Panc1 (cell line): ENCODE measurements around the gene MYH14. TPM values are rescaled to one million over a fixed set of nuclear protein-coding genes. Genes with fewer than 3 reads are reported as not detected.

Experiments
- ATAC-seq: fragments of 200-7000 bp; cut with Tn5 transposase; 2 replicates; pipeline ENCODE4 v1.9.1; 2020; ENCODE audit warnings: mild to moderate bottlenecking, moderate library complexity
- BruUV-seq: library from RNA; stranded (reverse); fragments of 400-500 nt; replicated peaks from 2 replicates; lab custom pipeline; 2021; lab: Mats Ljungman, UMichigan
- CTCF ChIA-PET: fragments of 300-600 bp; sonication (Branson Sonifier 250); formaldehyde crosslinking; loops from one replicate; lab custom pipeline; 2022; ENCODE audit warnings: antibody characterized with exemption; lab: Charles Lee
- POLR2A ChIA-PET: fragments of 300-600 bp; sonication (Branson Sonifier 250); formaldehyde crosslinking; loops from one replicate; lab custom pipeline; 2022; ENCODE audit warnings: antibody characterized with exemption; lab: Charles Lee
- DNase-seq: peaks from one replicate; pipeline ENCODE4 v3.0.0-alpha.2; 2010; ENCODE audit warnings: low read depth, low spot score
- H3K27ac ChIP-seq: 2 replicates; pipeline ENCODE4 v1.5.1; 2011; ENCODE audit warnings: mild to moderate bottlenecking, low read length, inconsistent platforms
- H3K27me3 ChIP-seq: fragments of 200-500 bp; sonication (Bioruptor generic); 2 replicates; pipeline ENCODE4 v1.6.0; 2014; ENCODE audit warnings: low read length, inconsistent platforms; ENCODE audit not compliant: control insufficient read depth, insufficient read depth
- H3K36me3 ChIP-seq: fragments of 200-500 bp; sonication (Bioruptor generic); 2 replicates; pipeline ENCODE4 v1.5.1; 2014; ENCODE audit warnings: inconsistent platforms, mild to moderate bottlenecking, low read length, moderate library complexity; ENCODE audit not compliant: control insufficient read depth, insufficient read depth
- H3K4me1 ChIP-seq: 2 replicates; pipeline ENCODE4 v1.5.1; 2011; ENCODE audit warnings: inconsistent platforms, mild to moderate bottlenecking, low read length, moderate library complexity; ENCODE audit not compliant: control insufficient read depth, insufficient read depth
- H3K4me3 ChIP-seq, 2 experiments: 2 replicates each; pipeline ENCODE4 v1.5.1; 2011 to 2012; ENCODE audit warnings: low read depth in 2 of 2, low read length in 2 of 2, mild to moderate bottlenecking in 2 of 2, inconsistent platforms in 1 of 2, moderate library complexity in 1 of 2
- H3K9me3 ChIP-seq: fragments of 200-500 bp; sonication (Bioruptor generic); 2 replicates; pipeline ENCODE4 v1.5.1; 2014; ENCODE audit warnings: low read depth, mild to moderate bottlenecking, inconsistent platforms, low read length, moderate library complexity; ENCODE audit not compliant: control insufficient read depth, insufficient read depth
- CTCF ChIP-seq: fragments of 450-650 bp; IDR thresholded peaks from 2 replicates; pipeline ENCODE4 v1.5.1; 2017; ENCODE audit warnings: mild to moderate bottlenecking
- POLR2AphosphoS5 ChIP-seq: IDR thresholded peaks from 2 replicates; pipeline ENCODE4 v1.6.1; 2012; ENCODE audit warnings: mild to moderate bottlenecking, low read depth, low read length, moderate library complexity
- REST ChIP-seq, 2 experiments: IDR thresholded peaks; 2 replicates each; pipeline ENCODE4 v1.6.1; 2011 to 2012; ENCODE audit warnings: low read depth in 2 of 2, control low read depth in 1 of 2, low read length in 1 of 2, mild to moderate bottlenecking in 1 of 2, moderate library complexity in 1 of 2; ENCODE audit not compliant: insufficient read depth in 1 of 2
- SIN3A ChIP-seq: IDR thresholded peaks from 2 replicates; pipeline ENCODE4 v1.6.1; 2012; ENCODE audit warnings: low read depth, mild to moderate bottlenecking, low read length, moderate library complexity, borderline replicate concordance; ENCODE audit not compliant: insufficient read depth
- TCF7L2 ChIP-seq: IDR thresholded peaks from 2 replicates; pipeline ENCODE4 v1.6.1; 2011; ENCODE audit warnings: mild to moderate bottlenecking, low read depth, low read length, inconsistent platforms
- in situ Hi-C: cut with HindIII; loops from 2 replicates; pipeline ENCODE4 v1.10.0; 2016; ENCODE audit warnings: low sequenced_read_pairs, low pct_unique_long_range_greater_than_20kb
- intact Hi-C: fragments of 100-400 bp; cut with micrococcal nuclease; formaldehyde crosslinking; loops from one replicate; pipeline ENCODE4 v1.10.0; 2022; ENCODE audit not compliant: unreplicated experiment
- total RNA-seq: library from RNA; stranded (reverse); gene quantifications from one replicate; pipeline ENCODE4 v1.2.1, GENCODE V29; 2021; ENCODE audit not compliant: unreplicated experiment

The MYH14 gene
- total RNA-seq, 1 experiment from 2014 or later, result 23.8 TPM

- no peaks in the 10 kb centered on the region for H3K36me3 ChIP-seq
- POLR2A ChIA-PET, result no interaction called here
- TF ChIP-seq CTCF (no peak), POLR2AphosphoS5 (no peak), SIN3A (no peak), TCF7L2 (no peak), REST (IDR thresholded peaks at IDR 0.05; ENCODE audit: insufficient read depth in 1 of 2, low read depth in 2 of 2, low read length in 1 of 2) (no peak)
- BruUV-seq, result no TSS peak
- no peak overlapping the region for H3K27ac ChIP-seq
- no peak overlapping the region for H3K4me3 ChIP-seq
- CTCF ChIA-PET, result no interaction called here
- intact Hi-C loops (no loop called here), in situ Hi-C loops (no loop called here)
- H3K27me3 ChIP-seq, result no peaks in the 10 kb centered on the region
- no peaks in the 10 kb centered on the region for H3K4me1 ChIP-seq
- no peak for DNase-seq
- ATAC-seq, result no peak
- H3K9me3 ChIP-seq, result no peaks in the 10 kb centered on the region
Measured at GRCh38 chr19:50215820-50216219, 12.4 kb downstream of the MYH14 start.

- no peaks in the 10 kb centered on the region for H3K9me3 ChIP-seq
- H3K27ac ChIP-seq, result no peak overlapping the region
- intact Hi-C loops, result no loop called here
- no TSS peak for BruUV-seq
- no peak for ATAC-seq
- DNase-seq, result no peak
- ChIA-PET POLR2A (no interaction called here), CTCF (no interaction called here)
- in situ Hi-C loops, result no loop called here
- TF ChIP-seq TCF7L2 (no peak), CTCF (no peak), REST (IDR thresholded peaks at IDR 0.05; ENCODE audit: insufficient read depth in 1 of 2, low read depth in 2 of 2, low read length in 1 of 2) (no peak), POLR2AphosphoS5 (no peak), SIN3A (no peak)
- no peaks in the 10 kb centered on the region for H3K4me1 ChIP-seq
- H3K27me3 ChIP-seq, result no peaks in the 10 kb centered on the region
- no peaks in the 10 kb centered on the region for H3K36me3 ChIP-seq
- H3K4me3 ChIP-seq, result no peak overlapping the region
Measured at GRCh38 chr19:50221087-50221486, 17.7 kb downstream of the MYH14 start.
